AG04449 (cell line): Measurements from ENCODE around the gene CIB4.

Source experiments
- CTCF ChIA-PET: fragments of 350-600 bp; formaldehyde crosslinking; extraction: SDS; loops from one replicate; lab custom pipeline; 2021; ENCODE audit warnings: antibody characterized with exemption; lab: Yijun Ruan, JAX
- POLR2A ChIA-PET: fragments of 400-600, 350-600 bp; formaldehyde crosslinking; extraction: SDS; loops from one replicate; lab custom pipeline; 2020; ENCODE audit warnings: antibody characterized with exemption, inconsistent platforms; lab: Yijun Ruan, JAX
- DNase-seq: peaks from one replicate; pipeline ENCODE4 v3.0.0-alpha.2; 2010; ENCODE audit warnings: low read depth, low spot score
- H3K4me3 ChIP-seq: 2 replicates; pipeline ENCODE4 v1.5.1; 2011; ENCODE audit warnings: low read depth, mild to moderate bottlenecking, control low read depth, low read length
- TF ChIP-seq, protein P1 (sequence below): IDR thresholded peaks from one replicate; pipeline ENCODE4 v1.5.1; 2011; ENCODE audit warnings: mild to moderate bottlenecking, moderate library complexity, low read length, control low read depth, inconsistent platforms; ENCODE audit not compliant: insufficient read depth; ENCODE audit errors: missing control alignments

Gene CIB4

DNA sequence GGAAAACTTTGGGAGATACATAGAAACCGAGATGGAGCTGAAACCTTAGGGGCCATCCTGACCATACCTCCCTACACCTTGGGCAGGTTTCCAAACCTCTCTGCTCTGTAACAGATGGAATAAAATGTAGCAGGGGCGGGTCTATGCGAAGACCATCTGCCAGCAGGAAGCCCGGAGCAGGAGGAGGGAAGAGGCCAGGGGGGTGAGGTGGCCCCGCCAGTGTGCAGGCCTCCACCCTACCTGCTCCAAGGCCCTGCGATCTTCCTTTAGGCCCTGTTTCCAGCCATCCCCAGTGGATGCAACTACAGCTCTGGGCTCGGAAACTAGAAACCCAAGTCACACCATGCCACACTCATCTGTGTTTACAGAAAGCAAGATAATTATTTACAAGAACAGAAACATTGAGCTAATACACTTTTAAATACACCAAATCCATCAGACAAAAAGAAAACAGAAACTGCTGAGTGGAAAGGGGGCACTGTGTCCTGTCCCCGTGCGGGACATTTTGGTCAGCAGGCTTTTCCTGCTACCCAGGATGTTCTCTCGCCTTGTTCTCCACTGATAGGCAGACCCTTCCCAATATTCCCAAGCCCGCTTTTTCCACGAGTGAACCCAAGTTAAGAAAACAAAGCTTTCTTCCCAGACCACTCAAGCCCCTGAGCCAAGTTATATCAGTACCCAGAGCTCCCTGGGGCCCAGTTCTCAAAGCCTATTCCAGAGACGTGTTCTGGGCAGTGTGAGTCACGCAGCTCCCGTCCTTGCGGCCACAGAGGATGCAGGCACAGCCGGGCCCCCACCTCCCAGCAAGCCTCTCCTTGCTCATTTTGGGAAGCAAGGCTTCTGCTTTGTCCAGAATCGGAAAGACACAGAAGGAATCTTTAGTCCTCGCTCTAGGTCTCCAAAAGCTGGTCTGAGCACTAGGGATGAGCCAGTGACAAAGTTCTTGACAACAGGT lies 17.3 kb downstream of the CIB4 start:
- H3K4me3 ChIP-seq: no peak overlapping the region
- no peak for DNase-seq
- CTCF ChIA-PET: interaction anchor here (4.2 kb wide), 1 partner anchor 17 kb away, joined by 31 read pairs; no protein-coding TSS in a partner anchor
- TF ChIP-seq, protein P1, sequence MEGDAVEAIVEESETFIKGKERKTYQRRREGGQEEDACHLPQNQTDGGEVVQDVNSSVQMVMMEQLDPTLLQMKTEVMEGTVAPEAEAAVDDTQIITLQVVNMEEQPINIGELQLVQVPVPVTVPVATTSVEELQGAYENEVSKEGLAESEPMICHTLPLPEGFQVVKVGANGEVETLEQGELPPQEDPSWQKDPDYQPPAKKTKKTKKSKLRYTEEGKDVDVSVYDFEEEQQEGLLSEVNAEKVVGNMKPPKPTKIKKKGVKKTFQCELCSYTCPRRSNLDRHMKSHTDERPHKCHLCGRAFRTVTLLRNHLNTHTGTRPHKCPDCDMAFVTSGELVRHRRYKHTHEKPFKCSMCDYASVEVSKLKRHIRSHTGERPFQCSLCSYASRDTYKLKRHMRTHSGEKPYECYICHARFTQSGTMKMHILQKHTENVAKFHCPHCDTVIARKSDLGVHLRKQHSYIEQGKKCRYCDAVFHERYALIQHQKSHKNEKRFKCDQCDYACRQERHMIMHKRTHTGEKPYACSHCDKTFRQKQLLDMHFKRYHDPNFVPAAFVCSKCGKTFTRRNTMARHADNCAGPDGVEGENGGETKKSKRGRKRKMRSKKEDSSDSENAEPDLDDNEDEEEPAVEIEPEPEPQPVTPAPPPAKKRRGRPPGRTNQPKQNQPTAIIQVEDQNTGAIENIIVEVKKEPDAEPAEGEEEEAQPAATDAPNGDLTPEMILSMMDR: no peak
- POLR2A ChIA-PET: no interaction called here

DNA sequence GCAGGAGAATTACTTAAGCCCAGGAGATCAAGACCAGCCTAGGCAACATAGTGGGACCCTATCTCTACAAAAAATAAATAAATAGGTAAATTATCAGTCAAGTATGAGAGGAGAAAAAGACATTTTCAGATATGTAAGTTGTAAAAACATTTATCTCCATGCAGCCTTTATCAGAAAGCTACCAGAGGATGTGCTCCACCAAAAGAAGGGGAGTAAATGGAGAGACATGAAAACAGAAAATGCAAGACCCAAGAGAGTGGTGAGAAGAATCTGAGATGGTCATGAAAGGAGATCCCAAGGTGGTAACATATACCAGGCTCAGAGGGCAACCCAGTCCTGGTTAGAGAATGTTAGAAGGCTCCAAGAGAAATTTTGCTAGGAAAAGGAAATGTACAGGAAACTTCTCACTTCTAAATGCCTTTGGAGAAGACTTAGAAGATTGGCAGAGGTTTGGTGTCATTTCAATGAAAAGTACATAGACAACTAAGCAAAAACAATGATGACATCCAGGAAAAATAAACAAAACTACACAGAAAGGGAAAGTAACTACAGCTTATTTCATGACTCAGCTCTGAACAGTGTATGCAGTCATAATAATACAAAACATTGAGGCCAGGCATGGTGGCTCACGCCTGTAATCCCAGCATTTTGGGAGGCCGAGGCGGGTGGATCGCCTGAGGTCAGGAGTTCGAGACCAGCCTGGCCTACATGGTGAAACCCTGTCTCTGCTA lies 19.5 kb downstream of the CIB4 start:
- TF ChIP-seq, protein P1: no peak
- CTCF ChIA-PET: interaction anchor here (0.6 to 4.2 kb wide), 2 partner anchors 15 to 123 kb away, joined by 4 to 31 read pairs; no protein-coding TSS in a partner anchor
- DNase-seq: no peak
- POLR2A ChIA-PET: no interaction called here
- no peak overlapping the region for H3K4me3 ChIP-seq

DNA sequence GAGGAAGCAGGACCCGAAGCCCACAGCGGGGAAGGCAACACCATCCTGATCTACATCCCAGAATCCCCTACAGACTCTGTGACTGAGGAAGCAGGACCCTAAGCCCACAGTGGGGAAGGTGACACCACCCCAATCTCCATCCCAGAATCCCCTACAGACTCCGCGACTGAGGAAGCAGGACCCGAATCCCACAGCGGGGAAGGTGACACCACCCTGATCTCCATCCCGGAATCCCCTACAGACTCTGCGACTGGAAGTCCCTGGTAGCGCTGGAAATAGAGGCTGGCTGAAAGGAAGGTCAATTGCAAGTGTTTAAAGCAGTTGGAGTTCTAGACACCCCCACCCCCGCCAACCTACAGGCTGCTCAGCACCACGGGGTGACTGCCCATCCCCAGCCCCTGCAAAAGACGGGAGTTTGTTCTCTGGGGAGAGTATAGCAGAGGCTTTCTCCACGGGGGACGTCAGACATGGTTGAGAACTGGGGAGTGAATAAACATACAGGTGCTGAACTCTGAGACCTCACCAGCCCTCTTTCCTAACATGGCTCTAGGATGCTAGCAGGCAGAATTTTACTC lies 21.0 kb downstream of the CIB4 start:
- no peak overlapping the region for H3K4me3 ChIP-seq
- ChIA-PET POLR2A (no interaction called here), CTCF (interaction anchor here (4.2 kb wide), 1 partner anchor 14 kb away, joined by 31 read pairs; no protein-coding TSS in a partner anchor)
- TF ChIP-seq, protein P1: no peak
- no peak for DNase-seq

DNA sequence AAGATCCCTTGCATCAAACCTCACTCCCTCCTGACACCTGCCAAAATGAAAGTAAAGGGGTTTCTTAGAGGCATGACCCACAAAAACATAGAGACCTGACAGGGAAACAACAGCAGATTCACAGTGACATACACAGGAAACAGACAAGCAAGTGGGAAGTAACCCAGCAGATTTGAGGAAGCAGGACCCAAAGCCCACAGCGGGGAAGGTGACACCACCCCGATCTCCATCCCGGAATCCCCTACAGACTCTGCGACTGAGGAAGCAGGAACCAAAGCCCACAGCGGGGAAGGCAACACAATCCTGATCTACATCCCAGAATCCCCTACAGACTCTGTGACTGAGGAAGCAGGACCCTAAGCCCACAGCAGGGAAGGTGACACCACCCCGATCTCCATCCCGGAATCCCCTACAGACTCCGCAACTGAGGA lies 21.6 kb downstream of the CIB4 start:
- H3K4me3 ChIP-seq: no peak overlapping the region
- TF ChIP-seq, protein P1: no peak
- no peak for DNase-seq
- POLR2A ChIA-PET: no interaction called here
- CTCF ChIA-PET: interaction anchor here (5.7 kb wide), 1 partner anchor 15 kb away, joined by 52 read pairs; no protein-coding TSS in a partner anchor

DNA sequence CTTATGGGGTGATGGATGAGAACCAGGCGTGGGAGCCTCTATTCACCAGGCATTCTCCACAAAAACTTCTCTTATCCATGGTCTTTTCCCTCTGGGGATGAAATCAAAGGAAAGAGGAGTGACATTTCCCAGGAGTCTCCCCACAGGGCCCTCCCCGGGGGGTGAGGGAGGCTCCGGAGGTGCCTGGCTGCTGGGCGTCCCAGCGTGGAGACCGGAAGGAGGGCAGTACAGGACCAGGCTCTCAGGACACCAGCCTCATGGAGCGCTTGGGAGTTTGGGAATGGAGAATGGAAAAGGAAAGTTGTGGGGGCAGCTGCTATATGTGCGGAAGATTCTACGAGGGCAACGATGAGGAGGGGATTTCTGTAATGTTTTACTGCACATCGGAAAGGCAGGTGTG lies 22.1 kb downstream of the CIB4 start:
- TF ChIP-seq, protein P1: no peak
- ChIA-PET CTCF (interaction anchor here (5.7 kb wide), 1 partner anchor 14 kb away, joined by 52 read pairs; no protein-coding TSS in a partner anchor), POLR2A (no interaction called here)
- DNase-seq: no peak
- H3K4me3 ChIP-seq: no peak overlapping the region
